Prostate gland (tissue), 2 donors: ENCODE data around the gene PRKG1. TPM values are rescaled to one million over a fixed set of nuclear protein-coding genes. Genes with fewer than 3 reads are reported as not detected.
A peak's percentile ranks its signal among the peaks of the same experiment; 100 is the strongest.
"Not testable (repeated sequence)": the region's sequence is repeated elsewhere in the genome, so short reads cannot be mapped to it uniquely, and the experiment has no call there.

Experiments
- DNase-seq: peaks from one replicate; pipeline ENCODE4 v3.0.0-alpha.2; 2019; ENCODE audit warnings: low spot score
- H3K27ac ChIP-seq, 2 donors: fragments of 200-600 bp; sonication (generic); 2 replicates each; pipeline ENCODE4 v1.5.1; 2017 to 2019
- H3K27me3 ChIP-seq: fragments of 200-600 bp; sonication (generic); replicated peaks from 2 replicates; pipeline ENCODE4 v1.5.1; 2019; ENCODE audit not compliant: insufficient read depth
- H3K36me3 ChIP-seq, 2 donors: fragments of 200-600 bp; sonication (generic); 1 replicate in 1 of 2; 2 replicates in 1 of 2; pipeline versions ENCODE4 v1.5.1 to v1.8.1; 2017 to 2019
- H3K4me1 ChIP-seq: fragments of 200-600 bp; sonication (generic); replicated peaks from 2 replicates; pipeline ENCODE4 v1.5.1; 2019
- H3K4me3 ChIP-seq, 2 donors: fragments of 200-600 bp; sonication (generic); 2 replicates each; pipeline ENCODE4 v1.5.1; 2017 to 2019
- H3K9me3 ChIP-seq: fragments of 200-600 bp; sonication (generic); 2 replicates; pipeline ENCODE4 v1.5.1; 2017
- CTCF ChIP-seq, 4 experiments: fragments of 200-600 bp in 2 of 4; fragments of 450-650 bp in 2 of 4; sonication (generic) in 2 of 4; IDR thresholded peaks; 1 replicate in 3 of 4; 2 replicates in 1 of 4; pipeline ENCODE4 v1.5.1; 2016 to 2019; ENCODE audit warnings: antibody characterized with exemption in 4 of 4, mild to moderate bottlenecking in 2 of 4, moderate library complexity in 2 of 4
- POLR2A ChIP-seq: fragments of 450-650 bp; IDR thresholded peaks from one replicate; pipeline ENCODE4 v1.6.1; 2016; ENCODE audit warnings: antibody characterized with exemption, mild to moderate bottlenecking
- POLR2AphosphoS5 ChIP-seq: sonication (generic); formaldehyde crosslinking; IDR thresholded peaks from one replicate; pipeline ENCODE4 v1.6.1; 2017; ENCODE audit warnings: antibody characterized with exemption
- WGBS: methylation state at CpG from one replicate; pipeline ENCODE4 v1.1.5; 2018; 5-methylcytosine and 5-hydroxymethylcytosine counted together
- intact Hi-C: fragments of 100-400 bp; cut with DNase I; formaldehyde crosslinking; loops from one replicate; pipeline ENCODE4 v1.14.2; 2022
- total RNA-seq, 2 donors: library from RNA; depleted of rRNA; stranded (reverse); fragments of >200 nt; gene quantifications; one replicate each; pipeline ENCODE4 v1.1.0, GENCODE V29; 2016

PRKG1 gene
- total RNA-seq, 2 donors from 2014 or later = 2.7 to 9.0 TPM

- Histone ChIP-seq H3K27ac (no peak overlapping the region), H3K4me1 (no peaks in the 10 kb centered on the region), H3K27me3 (no peaks in the 10 kb centered on the region), H3K36me3 (no peaks in the 10 kb centered on the region), H3K9me3 (no peaks in the 10 kb centered on the region), H3K4me3 (no peak overlapping the region)
- no peak for TF ChIP-seq POLR2A
- TF ChIP-seq POLR2AphosphoS5 = no peak
- TF ChIP-seq CTCF (IDR thresholded peaks at IDR 0.05) = no peak
- intact Hi-C loops = no loop called here
- no peak for DNase-seq
- 92% methylated on average over 1 of the region's 1 CpG for WGBS
Measured at GRCh38 chr10:51382181-51382580, 307.9 kb downstream of the PRKG1 start.

- no peaks in the 10 kb centered on the region for H3K9me3 ChIP-seq
- H3K4me1 ChIP-seq = no peaks in the 10 kb centered on the region
- no peaks in the 10 kb centered on the region for H3K36me3 ChIP-seq
- H3K4me3 ChIP-seq = no peak overlapping the region
- H3K27me3 ChIP-seq = no peaks in the 10 kb centered on the region
- DNase-seq = no peak
- TF ChIP-seq POLR2A = no peak
- TF ChIP-seq POLR2AphosphoS5 = no peak
- no peak for TF ChIP-seq CTCF (IDR thresholded peaks at IDR 0.05)
- 55% methylated on average over 3 of the region's 3 CpGs for WGBS
- intact Hi-C loops = no loop called here
- no peak overlapping the region for H3K27ac ChIP-seq
Measured at GRCh38 chr10:51384971-51385370, 310.7 kb downstream of the PRKG1 start.

GRCh38 chr10:51386248-51386885, 312.1 kb downstream of the PRKG1 start:
- H3K4me3 ChIP-seq = no peak overlapping the region
- no peak for DNase-seq
- no peaks in the 10 kb centered on the region for H3K36me3 ChIP-seq
- no peak overlapping the region for H3K27ac ChIP-seq
- intact Hi-C loops = no loop called here
- TF ChIP-seq POLR2AphosphoS5 (no peak), CTCF (IDR thresholded peaks at IDR 0.05) (no peak), POLR2A (no peak)
- H3K4me1 ChIP-seq = no peaks in the 10 kb centered on the region
- no peaks in the 10 kb centered on the region for H3K27me3 ChIP-seq
- 55% methylated on average over 3 of the region's 3 CpGs for WGBS
- no peaks in the 10 kb centered on the region for H3K9me3 ChIP-seq

GRCh38 chr10:51389415-51390321, 315.4 kb downstream of the PRKG1 start:
- peak in 3 of 4 experiments; percentile 10 to 41 (median 39) for TF ChIP-seq CTCF (IDR thresholded peaks at IDR 0.05)
- TF ChIP-seq POLR2AphosphoS5 = peak; percentile 75
- no peak for TF ChIP-seq POLR2A
- Histone ChIP-seq H3K27ac (no peak overlapping the region), H3K27me3 (no peaks in the 10 kb centered on the region), H3K36me3 (no peaks in the 10 kb centered on the region), H3K4me3 (no peak overlapping the region), H3K4me1 (no peaks in the 10 kb centered on the region), H3K9me3 (no peaks in the 10 kb centered on the region)
- intact Hi-C loops = no loop called here
- WGBS = 64% methylated on average over 3 of the region's 3 CpGs
- peak; percentile 67 for DNase-seq

GRCh38 chr10:51393006-51393405, 318.7 kb downstream of the PRKG1 start:
- H3K9me3 ChIP-seq, H3K27me3 ChIP-seq, H3K4me3 ChIP-seq, H3K4me1 ChIP-seq, intact Hi-C loops, H3K36me3 ChIP-seq, H3K27ac ChIP-seq, DNase-seq: not testable (repeated sequence)
- 100% methylated on average over 13 of the region's 29 CpGs for WGBS
